Mucosa of descending colon (tissue), 3 donors: ENCODE results near the gene PSMB4. TPM values are rescaled to one million over a fixed set of nuclear protein-coding genes. Genes with fewer than 3 reads are reported as not detected.
"Not testable (repeated sequence)": the region's sequence is repeated elsewhere in the genome, so short reads cannot be mapped to it uniquely, and the experiment has no call there.

Experiments
- ATAC-seq: fragments of 200-7000 bp; cut with Tn5 transposase; one replicate; pipeline ENCODE4 v1.9.1; 2020; ENCODE audit warnings: mild to moderate bottlenecking, moderate library complexity
- DNase-seq, 3 donors: peaks; one replicate each; pipeline ENCODE4 v3.0.0-alpha.2; 2020
- H3K36me3 ChIP-seq: fragments of 200-600 bp; one replicate; pipeline ENCODE4 v1.8.0; 2021; ENCODE audit warnings: low read depth, mild to moderate bottlenecking
- H3K4me1 ChIP-seq: fragments of 200-600 bp; one replicate; pipeline ENCODE4 v1.8.0; 2021; ENCODE audit warnings: low read depth, mild to moderate bottlenecking
- H3K4me3 ChIP-seq: fragments of 200-600 bp; one replicate; pipeline ENCODE4 v1.8.0; 2021; ENCODE audit warnings: mild to moderate bottlenecking
- H3K9me3 ChIP-seq: fragments of 200-600 bp; one replicate; pipeline ENCODE4 v1.8.0; 2021; ENCODE audit warnings: mild to moderate bottlenecking
- intact Hi-C, 2 donors: fragments of 100-400 bp; cut with DNase I in 1 of 2; cut with micrococcal nuclease in 1 of 2; formaldehyde crosslinking; loops; one replicate each; pipeline versions ENCODE4 v1.11.0 to v1.11.1; 2022; cut with DNase I, micrococcal nuclease
- total RNA-seq, 3 donors: library from RNA; stranded (reverse); fragmentation: NEBNext Ultra II Directional in 2 of 3; extraction: Animal tissue kit (Norgen Biotek cat#: 25700) in 2 of 3; gene quantifications; one replicate each; pipeline versions ENCODE4 v1.2.1 to v1.2.4, GENCODE V29; 2021 to 2023
- TF ChIP-seq, protein P1 (sequence below): fragments of 200-600 bp; IDR thresholded peaks from one replicate; pipeline ENCODE4 v1.8.0; 2022; ENCODE audit warnings: antibody characterized with exemption, mild to moderate bottlenecking
- donor health status: DM: no; HTN: no; CAD: no; lungs with moderate emphysema.
- donor health status: DM: no; HTN: no; CAD: no.
- donor health status: DM: no; HTN: yes; CAD: no.

The PSMB4 gene
- total RNA-seq, 3 donors from 2014 or later: 154 to 213 (median 193) TPM

DNA sequence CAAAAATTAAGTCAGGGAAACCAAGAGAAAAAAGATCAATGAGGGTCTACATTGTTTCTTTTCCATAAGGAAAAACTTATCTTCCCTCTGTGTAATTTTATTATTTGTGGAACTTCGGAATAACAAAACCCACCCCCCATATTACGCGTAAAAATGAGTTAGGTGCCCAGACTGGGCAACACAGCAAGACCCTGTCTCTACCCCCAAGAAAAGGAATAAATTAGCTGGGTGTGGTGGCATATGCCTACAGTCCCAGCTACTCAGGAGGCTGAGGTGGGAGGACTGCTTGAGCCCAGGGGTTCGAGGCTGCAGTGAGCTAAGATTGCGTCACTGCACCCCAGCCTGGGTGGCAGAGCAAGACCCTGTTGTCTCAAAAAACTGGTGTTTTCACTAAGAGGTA is 20.4 kb downstream of the PSMB4 start:
- Histone ChIP-seq H3K4me3 (no peak overlapping the region), H3K4me1 (no peaks in the 10 kb centered on the region), H3K9me3 (no peaks in the 10 kb centered on the region), H3K36me3 (peaks cover 10% of the 10 kb centered on the region)
- TF ChIP-seq, protein P1, sequence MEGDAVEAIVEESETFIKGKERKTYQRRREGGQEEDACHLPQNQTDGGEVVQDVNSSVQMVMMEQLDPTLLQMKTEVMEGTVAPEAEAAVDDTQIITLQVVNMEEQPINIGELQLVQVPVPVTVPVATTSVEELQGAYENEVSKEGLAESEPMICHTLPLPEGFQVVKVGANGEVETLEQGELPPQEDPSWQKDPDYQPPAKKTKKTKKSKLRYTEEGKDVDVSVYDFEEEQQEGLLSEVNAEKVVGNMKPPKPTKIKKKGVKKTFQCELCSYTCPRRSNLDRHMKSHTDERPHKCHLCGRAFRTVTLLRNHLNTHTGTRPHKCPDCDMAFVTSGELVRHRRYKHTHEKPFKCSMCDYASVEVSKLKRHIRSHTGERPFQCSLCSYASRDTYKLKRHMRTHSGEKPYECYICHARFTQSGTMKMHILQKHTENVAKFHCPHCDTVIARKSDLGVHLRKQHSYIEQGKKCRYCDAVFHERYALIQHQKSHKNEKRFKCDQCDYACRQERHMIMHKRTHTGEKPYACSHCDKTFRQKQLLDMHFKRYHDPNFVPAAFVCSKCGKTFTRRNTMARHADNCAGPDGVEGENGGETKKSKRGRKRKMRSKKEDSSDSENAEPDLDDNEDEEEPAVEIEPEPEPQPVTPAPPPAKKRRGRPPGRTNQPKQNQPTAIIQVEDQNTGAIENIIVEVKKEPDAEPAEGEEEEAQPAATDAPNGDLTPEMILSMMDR: no peak
- ATAC-seq (no peak), DNase-seq (no peak)
- intact Hi-C loops: no loop called here

DNA sequence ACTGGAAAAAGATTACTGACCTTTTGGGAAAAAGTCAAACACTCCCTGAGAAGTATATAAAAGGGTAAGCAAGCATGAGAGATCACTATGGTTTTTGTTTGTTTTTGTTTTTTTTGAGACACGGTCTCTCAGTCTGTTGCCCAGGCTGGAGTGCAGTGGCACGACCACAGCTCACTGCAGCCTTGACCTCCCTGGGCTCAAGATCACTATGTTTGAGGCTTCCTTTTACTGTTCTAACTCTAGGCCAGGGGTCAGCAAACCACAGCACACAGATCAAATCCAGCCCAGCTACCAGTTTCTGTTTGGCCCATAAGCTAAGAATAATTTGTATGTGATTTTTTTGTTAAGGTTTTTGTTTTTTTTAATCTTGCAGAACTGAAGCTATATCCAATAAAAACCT is 25.7 kb downstream of the PSMB4 start:
- H3K36me3 ChIP-seq: peaks cover 7% of the 10 kb centered on the region

DNA sequence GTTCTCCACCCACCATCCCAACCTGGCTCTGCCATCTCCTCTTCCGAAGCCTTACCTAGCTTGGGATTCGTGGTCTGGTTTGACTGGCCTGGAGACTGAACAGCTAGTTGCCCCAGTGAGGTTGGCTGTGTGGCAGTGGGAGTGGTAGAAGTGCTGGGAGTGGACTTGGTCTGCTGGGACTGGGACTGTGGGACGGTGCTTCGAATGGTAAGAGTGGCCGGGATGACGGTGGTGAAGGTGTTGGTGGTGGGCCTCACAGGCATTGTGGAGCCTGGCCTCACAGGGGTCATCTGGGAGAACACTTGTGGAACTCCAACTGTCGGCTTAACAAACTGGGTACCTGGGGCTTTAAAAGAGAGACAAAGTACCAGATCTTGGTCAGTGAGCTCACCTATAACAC is 28.7 kb downstream of the PSMB4 start:
- H3K4me3 ChIP-seq: no peak overlapping the region
- H3K9me3 ChIP-seq: no peaks in the 10 kb centered on the region
- peaks cover 2% of the 10 kb centered on the region for H3K36me3 ChIP-seq
- TF ChIP-seq, protein P1: no peak
- ATAC-seq: no peak
- no peaks in the 10 kb centered on the region for H3K4me1 ChIP-seq
- no peak for DNase-seq
- intact Hi-C loops: no loop called here

More for the DNA sequence above, 25.7 kb downstream of the PSMB4 start:
- ATAC-seq: no peak
- intact Hi-C loops: no loop called here
- TF ChIP-seq, protein P1: no peak
- no peaks in the 10 kb centered on the region for H3K9me3 ChIP-seq
- DNase-seq: no peak
- no peak overlapping the region for H3K4me3 ChIP-seq
- H3K4me1 ChIP-seq: no peaks in the 10 kb centered on the region

DNA sequence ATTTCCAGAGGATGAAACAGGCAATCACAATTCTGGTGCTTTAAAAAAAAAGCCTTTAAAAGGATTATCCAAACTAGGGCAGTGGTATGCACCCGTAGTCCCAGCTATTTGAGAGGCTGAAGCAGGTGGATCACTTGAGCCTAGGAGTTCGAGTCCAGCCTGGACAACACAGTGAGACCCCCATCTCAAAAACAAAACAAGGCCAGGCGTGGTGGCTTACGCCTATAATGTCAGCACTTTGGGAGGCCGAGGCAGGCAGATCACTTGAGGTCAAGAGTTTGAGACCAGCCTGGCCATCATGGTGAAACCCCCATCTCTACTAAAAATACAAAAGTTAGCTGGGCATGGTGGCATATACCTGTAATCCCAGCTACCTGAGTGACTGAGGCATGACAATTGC is 34.5 kb downstream of the PSMB4 start:
- H3K9me3 ChIP-seq, H3K4me3 ChIP-seq, H3K36me3 ChIP-seq, intact Hi-C loops, ATAC-seq, H3K4me1 ChIP-seq, DNase-seq: not testable (repeated sequence)

DNA sequence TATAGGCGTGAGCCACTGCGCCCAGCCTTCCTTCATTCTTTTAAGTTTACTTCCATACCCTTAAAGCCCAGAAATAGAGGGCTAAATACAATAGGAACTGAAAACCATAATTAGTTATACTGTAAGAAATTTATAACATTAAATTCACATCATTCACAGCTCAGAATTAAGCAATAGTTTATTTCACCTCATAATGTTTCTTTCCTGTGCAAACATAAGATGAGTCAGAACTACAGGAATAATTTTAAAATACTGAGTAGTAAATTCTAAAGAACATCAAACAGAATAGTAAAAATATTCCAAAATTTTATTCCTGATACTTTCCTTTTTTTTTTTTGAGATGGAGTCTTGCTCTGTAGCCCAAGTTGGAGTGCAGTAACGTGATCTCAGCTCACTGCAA is 35.8 kb downstream of the PSMB4 start:
- intact Hi-C loops: no loop called here
- Histone ChIP-seq H3K4me1 (no peaks in the 10 kb centered on the region), H3K4me3 (no peak overlapping the region), H3K9me3 (no peaks in the 10 kb centered on the region), H3K36me3 (no peaks in the 10 kb centered on the region)
- TF ChIP-seq, protein P1: no peak
- ATAC-seq (no peak), DNase-seq (no peak)

DNA sequence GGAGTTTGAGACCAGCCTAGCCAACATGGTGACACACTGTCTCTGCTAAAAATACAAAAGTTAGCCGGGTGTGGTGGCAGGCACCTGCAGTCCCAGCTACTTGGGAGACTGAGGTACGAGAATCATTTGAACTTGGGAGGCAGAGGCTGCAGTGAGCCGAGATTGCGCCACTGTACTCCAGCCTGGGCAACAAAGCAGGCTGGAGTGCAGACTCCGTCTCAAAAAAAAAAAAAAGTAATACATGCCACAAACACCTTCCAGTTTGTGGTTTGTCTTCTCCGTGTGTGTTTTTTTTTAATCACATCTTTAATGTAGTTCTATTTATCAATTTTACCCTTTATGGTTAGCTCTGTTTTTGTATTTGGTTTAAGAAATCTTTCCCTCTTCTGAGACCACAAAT is 37.6 kb downstream of the PSMB4 start:
- Histone ChIP-seq H3K9me3 (no peaks in the 10 kb centered on the region), H3K4me1 (peaks cover 2% of the 10 kb centered on the region), H3K4me3 (no peak overlapping the region), H3K36me3 (peaks cover 3% of the 10 kb centered on the region)
- DNase-seq (no peak), ATAC-seq (no peak)
- intact Hi-C loops: no loop called here
- TF ChIP-seq, protein P1: no peak

DNA sequence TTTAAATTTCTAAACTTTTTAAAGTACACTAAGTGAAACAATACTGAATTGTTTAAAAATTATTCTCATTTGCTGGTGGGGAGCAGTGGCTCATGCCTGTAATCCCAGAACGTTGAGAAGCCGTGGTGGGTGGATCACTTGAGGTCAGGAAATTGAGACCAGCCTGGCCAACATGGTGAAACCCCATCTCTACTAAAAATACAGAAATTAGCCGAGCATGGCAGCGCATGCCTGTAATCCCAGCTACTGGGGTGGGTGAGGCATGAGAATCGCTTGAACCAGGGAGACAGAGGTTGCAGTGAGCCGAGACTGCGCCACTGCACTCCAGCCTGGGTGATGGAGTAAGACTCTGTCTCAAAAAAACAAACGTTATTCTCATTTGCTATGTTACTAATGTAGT is 38.0 kb downstream of the PSMB4 start:
- ATAC-seq, DNase-seq, H3K36me3 ChIP-seq, H3K4me3 ChIP-seq, intact Hi-C loops, H3K4me1 ChIP-seq, H3K9me3 ChIP-seq: not testable (repeated sequence)
